Subcutaneous abdominal adipose tissue (tissue), 5 donors: Measurements from ENCODE around the gene CCDC40.
"Not testable (repeated sequence)": the region's sequence is repeated elsewhere in the genome, so short reads cannot be mapped to it uniquely, and the experiment has no call there.

ENCODE experiments used
- H3K27ac ChIP-seq: one replicate; pipeline ENCODE4 v1.7.0; 2013; ENCODE audit warnings: low read depth, mild to moderate bottlenecking, inconsistent platforms, low read length, moderate library complexity
- H3K27me3 ChIP-seq, 5 donors: one replicate each; pipeline ENCODE4 v1.7.0; 2013; ENCODE audit warnings: low read length in 5 of 5, inconsistent platforms in 1 of 5; ENCODE audit not compliant: control insufficient read depth in 5 of 5, insufficient read depth in 4 of 5
- H3K36me3 ChIP-seq, 5 donors: one replicate each; pipeline ENCODE4 v1.7.0; 2013; ENCODE audit warnings: low read length in 5 of 5; ENCODE audit not compliant: control insufficient read depth in 5 of 5, insufficient read depth in 5 of 5
- H3K4me1 ChIP-seq, 5 donors: one replicate each; pipeline ENCODE4 v1.7.0; 2013; ENCODE audit warnings: low read length in 5 of 5, mild to moderate bottlenecking in 3 of 5, moderate library complexity in 1 of 5; ENCODE audit not compliant: control insufficient read depth in 5 of 5, insufficient read depth in 5 of 5
- H3K4me3 ChIP-seq, 5 donors: one replicate each; pipeline ENCODE4 v1.7.0; 2013; ENCODE audit warnings: low read length in 5 of 5, low read depth in 1 of 5
- H3K9ac ChIP-seq, 5 donors: one replicate each; pipeline ENCODE4 v1.7.0; 2013; ENCODE audit warnings: low read length in 5 of 5, mild to moderate bottlenecking in 4 of 5, moderate library complexity in 3 of 5
- H3K9me3 ChIP-seq, 5 donors: one replicate each; pipeline ENCODE4 v1.7.0; 2013; ENCODE audit warnings: low read length in 5 of 5; ENCODE audit not compliant: control insufficient read depth in 5 of 5
- donor health status: healthy.
- donor health status: healthy.
- donor health status: healthy.
- donor health status: healthy.
- donor health status: healthy.

The CCDC40 gene

GRCh38 chr17:80043963-80044362 is 7.5 kb downstream of the CCDC40 start:
- Histone ChIP-seq H3K9ac (no peak overlapping the region), H3K36me3 (peaks cover 0 to 8% (median 4%) of the 10 kb centered on the region in 5 donors), H3K4me1 (peaks cover 0 to 7% (median 6%) of the 10 kb centered on the region in 5 donors), H3K4me3 (no peak overlapping the region), H3K27me3 (no peaks in the 10 kb centered on the region), H3K27ac (no peak overlapping the region), H3K9me3 (peaks cover 0 to 4% (median 0%) of the 10 kb centered on the region in 5 donors)

- H3K4me1 ChIP-seq, result peaks cover 0 to 7% (median 6%) of the 10 kb centered on the region in 5 donors
- peaks cover 0 to 4% (median 0%) of the 10 kb centered on the region in 5 donors for H3K9me3 ChIP-seq
- no peak overlapping the region for H3K9ac ChIP-seq
- H3K27ac ChIP-seq, result no peak overlapping the region
- H3K4me3 ChIP-seq, result no peak overlapping the region
- H3K27me3 ChIP-seq, result no peaks in the 10 kb centered on the region
- H3K36me3 ChIP-seq, result peaks cover 0 to 13% (median 6%) of the 10 kb centered on the region in 5 donors
These were observed 9.3 kb downstream of the CCDC40 start for GRCh38 chr17:80045703-80046102.

- H3K36me3 ChIP-seq, result peaks cover 0 to 15% (median 7%) of the 10 kb centered on the region in 5 donors
- not testable (repeated sequence) for H3K4me3 ChIP-seq, H3K9me3 ChIP-seq, H3K9ac ChIP-seq, H3K4me1 ChIP-seq, H3K27me3 ChIP-seq, H3K27ac ChIP-seq
These were observed 10.3 kb downstream of the CCDC40 start for GRCh38 chr17:80046709-80047108.

- Histone ChIP-seq H3K4me1 (peaks cover 0 to 7% (median 6%) of the 10 kb centered on the region in 5 donors), H3K9me3 (peaks cover 0 to 4% (median 0%) of the 10 kb centered on the region in 5 donors), H3K4me3 (no peak overlapping the region), H3K27me3 (no peaks in the 10 kb centered on the region), H3K9ac (no peak overlapping the region), H3K27ac (no peak overlapping the region), H3K36me3 (peaks cover 0 to 15% (median 7%) of the 10 kb centered on the region in 5 donors)
These were observed 10.7 kb downstream of the CCDC40 start for GRCh38 chr17:80047176-80047575.

GRCh38 chr17:80049986-80050385 is 13.5 kb downstream of the CCDC40 start:
- no peak overlapping the region for H3K9ac ChIP-seq

GRCh38 chr17:80050706-80051105 is 14.3 kb downstream of the CCDC40 start:
- H3K27me3 ChIP-seq, result no peaks in the 10 kb centered on the region
- H3K9ac ChIP-seq, result no peak overlapping the region
- H3K4me1 ChIP-seq, result peaks cover 6 to 19% (median 15%) of the 10 kb centered on the region in 5 donors
- H3K9me3 ChIP-seq, result no peaks in the 10 kb centered on the region
- H3K27ac ChIP-seq, result no peak overlapping the region
- H3K4me3 ChIP-seq, result no peak overlapping the region
- peaks cover 0 to 15% (median 5%) of the 10 kb centered on the region in 5 donors for H3K36me3 ChIP-seq

More at GRCh38 chr17:80049986-80050385, 13.5 kb downstream of the CCDC40 start:
- Histone ChIP-seq H3K27ac (no peak overlapping the region), H3K4me1 (peaks cover 6 to 23% (median 19%) of the 10 kb centered on the region in 5 donors), H3K4me3 (no peak overlapping the region), H3K36me3 (peaks cover 0 to 15% (median 5%) of the 10 kb centered on the region in 5 donors), H3K27me3 (no peaks in the 10 kb centered on the region), H3K9me3 (no peaks in the 10 kb centered on the region)

GRCh38 chr17:80051681-80052080 is 15.2 kb downstream of the CCDC40 start:
- Histone ChIP-seq H3K9ac (no peak overlapping the region), H3K27me3 (no peaks in the 10 kb centered on the region), H3K9me3 (no peaks in the 10 kb centered on the region), H3K4me1 (peaks cover 6 to 17% (median 15%) of the 10 kb centered on the region in 5 donors), H3K36me3 (peaks cover 0 to 15% (median 5%) of the 10 kb centered on the region in 5 donors), H3K4me3 (no peak overlapping the region), H3K27ac (no peak overlapping the region)

GRCh38 chr17:80053102-80053501 is 16.7 kb downstream of the CCDC40 start:
- H3K27me3 ChIP-seq, result no peaks in the 10 kb centered on the region
- H3K27ac ChIP-seq, result no peak overlapping the region
- H3K36me3 ChIP-seq, result peaks cover 0 to 18% (median 5%) of the 10 kb centered on the region in 5 donors
- no peaks in the 10 kb centered on the region for H3K9me3 ChIP-seq
- H3K4me3 ChIP-seq, result no peak overlapping the region
- H3K9ac ChIP-seq, result no peak overlapping the region
- peaks cover 5 to 17% (median 15%) of the 10 kb centered on the region in 5 donors for H3K4me1 ChIP-seq

- Histone ChIP-seq H3K27ac (no peak overlapping the region), H3K9me3 (no peaks in the 10 kb centered on the region), H3K4me3 (no peak overlapping the region), H3K4me1 (peaks cover 5 to 17% (median 15%) of the 10 kb centered on the region in 5 donors), H3K27me3 (no peaks in the 10 kb centered on the region), H3K9ac (no peak overlapping the region), H3K36me3 (peaks cover 0 to 14% (median 7%) of the 10 kb centered on the region in 5 donors)
These were observed 19.2 kb downstream of the CCDC40 start for GRCh38 chr17:80055597-80055996.

- no peak overlapping the region for H3K27ac ChIP-seq
These were observed 22.0 kb downstream of the CCDC40 start for GRCh38 chr17:80058311-80058955.

More at GRCh38 chr17:80058311-80058955, 22.0 kb downstream of the CCDC40 start:
- Histone ChIP-seq H3K9ac (no peak overlapping the region), H3K4me1 (peaks cover 5 to 14% (median 11%) of the 10 kb centered on the region in 5 donors), H3K27me3 (no peaks in the 10 kb centered on the region), H3K36me3 (peaks cover 0 to 10% (median 7%) of the 10 kb centered on the region in 5 donors), H3K9me3 (no peaks in the 10 kb centered on the region), H3K4me3 (no peak overlapping the region)
